Heart right ventricle (tissue), 16 donors: ENCODE measurements around the gene ZDHHC18. TPM values are rescaled to one million over a fixed set of nuclear protein-coding genes. Genes with fewer than 3 reads are reported as not detected.

Source experiments
- ATAC-seq, 8 donors: fragments of 200-7000 bp; cut with Tn5 transposase; one replicate each; pipeline ENCODE4 v1.9.1; 2020; ENCODE audit warnings: mild to moderate bottlenecking in 8 of 8, moderate library complexity in 8 of 8, moderate number of reproducible peaks in 1 of 8
- DNase-seq, 2 donors: peaks; one replicate each; pipeline ENCODE4 v3.0.0-alpha.2; 2020
- H3K27ac ChIP-seq, 10 donors: fragments of 200-600 bp; sonication (generic) in 2 of 10; one replicate each; pipeline versions ENCODE4 v1.5.0 to v1.8.0; 2020 to 2022; ENCODE audit warnings: mild to moderate bottlenecking in 3 of 10
- H3K27me3 ChIP-seq, 7 donors: fragments of 200-600 bp; one replicate each; pipeline ENCODE4 v1.8.0; 2021 to 2022; ENCODE audit warnings: mild to moderate bottlenecking in 2 of 7
- H3K36me3 ChIP-seq, 9 donors: fragments of 200-600 bp; sonication (generic) in 1 of 9; one replicate each; pipeline versions ENCODE4 v1.5.0 to v1.8.0; 2020 to 2022; ENCODE audit warnings: mild to moderate bottlenecking in 2 of 9
- H3K4me1 ChIP-seq, 9 donors: fragments of 200-600 bp; sonication (generic) in 1 of 9; one replicate each; pipeline versions ENCODE4 v1.5.0 to v1.8.0; 2020 to 2022; ENCODE audit warnings: mild to moderate bottlenecking in 4 of 9
- H3K4me3 ChIP-seq, 10 donors: fragments of 200-600 bp; sonication (generic) in 2 of 10; one replicate each; pipeline versions ENCODE4 v1.5.0 to v1.8.0; 2020 to 2022; ENCODE audit warnings: mild to moderate bottlenecking in 7 of 10, moderate library complexity in 2 of 10
- H3K9me3 ChIP-seq, 11 donors: fragments of 200-600 bp in 10 of 11; sonication (generic) in 2 of 11; one replicate each; pipeline versions ENCODE4 v1.5.0 to v1.8.0; 2013 to 2022; ENCODE audit warnings: mild to moderate bottlenecking in 2 of 11, control low read depth in 1 of 11, moderate library complexity in 1 of 11
- WGBS, 2 donors: extraction: QIAGEN DNeasy Blood & Tissue Kit; methylation state at CpG; one replicate each; pipeline ENCODE4 v1.1.7; 2013; ENCODE audit warnings: inconsistent platforms in 1 of 2; 5-methylcytosine and 5-hydroxymethylcytosine counted together
- intact Hi-C, 10 donors: fragments of 100-400 bp; cut with DNase I; formaldehyde crosslinking; loops; one replicate each; pipeline versions ENCODE4 v1.11.1 to v1.14.2; 2022
- polyA plus RNA-seq, 2 donors: library from polyadenylated mRNA; stranded (reverse); fragments of 200-250 nt; gene quantifications; one replicate each; pipeline ENCODE4 v1.2.3, GENCODE V29; 2013
- total RNA-seq, 10 donors: library from RNA; stranded (reverse); fragmentation: NEBNext Ultra II Directional in 3 of 10; extraction: Animal tissue kit (Norgen Biotek cat#: 25700) in 3 of 10; gene quantifications; one replicate each; pipeline versions ENCODE4 v1.2.1 to v1.2.4, GENCODE V29; 2021 to 2023
- TF ChIP-seq, protein P1 (sequence below), 9 donors: fragments of 200-600 bp; sonication (generic) in 2 of 9; IDR thresholded peaks; one replicate each; pipeline versions ENCODE4 v1.5.0 to v1.8.0; 2021 to 2022; ENCODE audit warnings: antibody characterized with exemption in 9 of 9, mild to moderate bottlenecking in 5 of 9, moderate library complexity in 1 of 9
- donor health status: Arrhythmogenic right ventricular cardiomyopathy.
- donor health status: ischemic (EF 13 %, LVEDD 7.1; RV severe dilation, severe dysfunction).
- donor health status: healthy with polysubstance abuse.
- donor health status: DM: no; HTN: yes; CAD: no.
- donor health status: DM: no; HTN: no; CAD: no.
- donor health status: ischemic (EF 25% LVEDD 6.9; RV normal size, moderate dysfunction).
- donor health status: ischemic (EF 25% LVEDD 5.7; RV mildly dilated, moderate dysfunction).
- donor health status: healthy.
- donor health status: DM: yes; HTN: yes; CAD: no.
- donor health status: Ischemic cardiomyopathy.
- donor health status: ischemic (EF 35%, LVEDD 5.7; RV mildly dilated, moderate dysfunction).
- donor health status: nonischemic (EF 11% LVEDD 7.7; RV severe dilation, severe dysfunction).
- donor health status: DM: yes; HTN: yes; CAD: no.
- donor health status: PGD.
- donor health status: ischemic (EF 29% LVEDD 5.4; RV normal size, mild dysfunction).
- donor health status: nonischemic (EF 23%, LVEDD 6.1; RV moderate dilation, normal function).

The ZDHHC18 gene
- total and polyA plus RNA-seq, 12 donors = 7.4 to 19.1 (median 11.8) TPM

DNA sequence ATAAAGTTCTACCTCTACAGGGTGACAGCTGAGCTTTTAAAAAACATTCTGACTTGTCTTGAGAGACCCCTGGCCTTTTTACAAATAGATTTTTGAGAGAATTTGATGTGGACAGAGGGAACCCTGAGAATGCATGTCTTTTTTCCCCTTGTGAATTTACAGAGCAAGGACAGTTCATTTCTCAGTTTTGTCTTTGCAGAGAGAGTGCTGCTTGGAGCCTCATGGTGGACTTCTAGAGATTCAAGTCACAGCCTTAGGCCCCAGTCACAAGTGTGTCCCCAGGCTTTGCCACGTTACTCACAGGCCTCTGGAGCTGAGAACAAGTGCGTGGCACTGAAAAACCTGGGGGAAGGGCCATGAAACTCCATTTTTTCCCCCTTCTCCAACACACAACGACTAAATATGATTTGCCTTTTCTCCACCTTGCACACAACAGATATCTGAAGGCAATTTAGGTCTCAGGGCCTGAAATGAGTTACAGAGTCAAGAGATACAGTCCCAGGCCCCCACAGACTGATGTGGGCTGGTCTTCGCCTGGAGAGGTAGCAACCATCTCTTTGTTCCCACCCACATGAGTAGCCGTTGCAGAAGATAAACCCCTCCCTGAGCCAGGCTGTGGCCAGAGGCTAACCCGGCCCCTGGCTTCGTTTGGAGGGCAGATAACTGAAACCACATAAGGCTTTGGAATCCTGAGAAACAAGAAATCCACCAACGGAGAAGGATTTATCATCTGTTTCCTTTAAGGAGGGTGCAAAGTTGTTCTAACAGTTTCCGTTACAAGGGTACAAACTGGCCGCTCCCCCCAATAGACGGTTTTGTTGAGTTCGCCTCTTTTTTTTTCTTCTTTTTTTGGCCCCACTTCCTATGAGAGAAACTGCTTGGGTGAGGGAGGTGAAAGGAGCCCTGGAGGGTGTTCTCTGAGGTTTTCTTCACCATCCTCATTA lies 39.8 kb upstream of the ZDHHC18 start:
- 6 to 7% methylated on average over 12 of the region's 12 CpGs for WGBS, 2 donors
- Histone ChIP-seq H3K4me3 (peak overlapping the region; percentile 57 to 83 (median 70)), H3K27ac (peak overlapping the region; percentile 97 to 100 (median 99)), H3K9me3 (no peaks in the 10 kb centered on the region), H3K4me1 (peaks cover 25 to 92% (median 82%) of the 10 kb centered on the region in 9 donors), H3K27me3 (no peaks in the 10 kb centered on the region), H3K36me3 (peaks cover 0 to 15% (median 0%) of the 10 kb centered on the region in 9 donors)
- intact Hi-C loops = loop anchor here in 6 of 10 donors (2.0 to 10.0 kb wide), 7 partner anchors 34 to 109 kb away; partner anchors contain the start of gene ARID1A (in 1 of the 6)
- ATAC-seq (peak; percentile 23 to 64 (median 49)), DNase-seq (peak; percentile 67 to 74)
- TF ChIP-seq, protein P1, sequence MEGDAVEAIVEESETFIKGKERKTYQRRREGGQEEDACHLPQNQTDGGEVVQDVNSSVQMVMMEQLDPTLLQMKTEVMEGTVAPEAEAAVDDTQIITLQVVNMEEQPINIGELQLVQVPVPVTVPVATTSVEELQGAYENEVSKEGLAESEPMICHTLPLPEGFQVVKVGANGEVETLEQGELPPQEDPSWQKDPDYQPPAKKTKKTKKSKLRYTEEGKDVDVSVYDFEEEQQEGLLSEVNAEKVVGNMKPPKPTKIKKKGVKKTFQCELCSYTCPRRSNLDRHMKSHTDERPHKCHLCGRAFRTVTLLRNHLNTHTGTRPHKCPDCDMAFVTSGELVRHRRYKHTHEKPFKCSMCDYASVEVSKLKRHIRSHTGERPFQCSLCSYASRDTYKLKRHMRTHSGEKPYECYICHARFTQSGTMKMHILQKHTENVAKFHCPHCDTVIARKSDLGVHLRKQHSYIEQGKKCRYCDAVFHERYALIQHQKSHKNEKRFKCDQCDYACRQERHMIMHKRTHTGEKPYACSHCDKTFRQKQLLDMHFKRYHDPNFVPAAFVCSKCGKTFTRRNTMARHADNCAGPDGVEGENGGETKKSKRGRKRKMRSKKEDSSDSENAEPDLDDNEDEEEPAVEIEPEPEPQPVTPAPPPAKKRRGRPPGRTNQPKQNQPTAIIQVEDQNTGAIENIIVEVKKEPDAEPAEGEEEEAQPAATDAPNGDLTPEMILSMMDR (IDR thresholded peaks at IDR 0.05) = no peak

DNA sequence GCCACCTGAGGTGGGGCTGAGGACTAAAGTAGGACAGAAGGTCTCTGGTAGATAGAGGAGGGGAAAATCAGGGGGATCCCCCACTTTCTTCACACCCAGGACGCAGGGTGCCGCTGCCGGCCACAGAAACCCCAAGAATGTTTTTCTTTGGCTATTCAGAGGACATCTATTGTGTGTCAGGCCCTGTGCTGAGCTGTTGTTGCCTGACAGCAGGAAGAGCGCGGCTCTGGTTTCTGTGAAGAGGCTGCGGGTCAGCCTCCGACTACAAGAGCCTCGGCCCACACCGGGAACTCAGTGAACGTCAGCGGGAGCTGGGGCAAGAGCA lies 39.1 kb upstream of the ZDHHC18 start:
- Histone ChIP-seq H3K4me3 (peak overlapping the region; percentile 57 to 83 (median 70)), H3K36me3 (peaks cover 0 to 9% (median 0%) of the 10 kb centered on the region in 9 donors), H3K4me1 (peaks cover 25 to 89% (median 79%) of the 10 kb centered on the region in 9 donors), H3K9me3 (no peaks in the 10 kb centered on the region), H3K27me3 (no peaks in the 10 kb centered on the region), H3K27ac (peak overlapping the region; percentile 97 to 100 (median 99))
- WGBS, 2 donors = 1 to 2% methylated on average over 11 of the region's 11 CpGs
- intact Hi-C loops = loop anchor here in 6 of 10 donors (2.0 to 10.0 kb wide), 7 partner anchors 35 to 110 kb away; partner anchors contain the start of gene ARID1A (in 1 of the 6)
- TF ChIP-seq, protein P1 (IDR thresholded peaks at IDR 0.05) = no peak
- DNase-seq = peak in 1 of 2 donors; percentile 12
- peak; percentile 0 to 25 (median 5) for ATAC-seq

DNA sequence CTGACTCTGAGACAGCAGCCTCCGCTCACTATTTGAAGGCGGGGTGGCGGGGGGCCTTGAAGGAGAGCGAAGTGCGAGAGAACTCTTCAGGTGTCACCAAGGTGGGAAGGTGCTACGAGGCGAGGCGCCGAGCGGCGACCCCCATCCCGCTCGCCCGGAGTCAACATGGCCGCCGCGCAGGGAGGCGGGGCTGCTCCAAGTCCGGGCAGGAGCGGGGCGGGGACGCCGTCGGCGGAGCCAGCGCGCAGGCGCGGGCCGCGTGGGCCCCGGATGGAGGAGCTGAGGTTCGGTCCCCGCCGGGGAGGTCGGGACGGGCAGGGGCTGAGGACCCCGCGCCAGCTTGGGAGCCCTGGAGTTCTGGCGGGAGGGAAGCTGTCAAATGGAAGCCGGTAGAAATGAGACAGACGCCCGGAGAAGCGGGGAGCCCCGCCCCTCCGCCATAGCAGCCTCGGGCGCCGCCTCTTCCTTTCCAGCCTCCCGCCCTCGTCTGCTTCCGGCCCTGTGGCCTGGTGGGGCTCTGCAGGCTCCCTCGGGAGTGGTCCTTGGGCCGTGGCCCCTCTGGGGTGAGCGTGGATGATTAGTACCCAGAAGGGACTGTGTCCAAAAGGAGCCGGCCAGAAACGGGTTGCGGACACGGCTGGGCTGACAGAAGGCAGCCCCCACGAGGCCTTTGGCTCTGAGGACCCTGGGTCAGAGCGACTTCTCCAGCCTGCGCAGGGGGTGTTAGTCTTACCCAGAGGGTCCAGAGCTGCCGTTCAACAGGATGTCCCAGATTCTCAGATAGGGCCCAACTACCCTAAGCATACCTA lies 38.6 kb upstream of the ZDHHC18 start, which contains the start of gene PIGV:
Gene PIGV, plus strand, starts transcription at position 245 of the 809 bp plus-strand sequence. CDS start 2,866 bp downstream, outside the sequence.
- intact Hi-C loops = loop anchor here (2.0 to 10.0 kb wide), 9 partner anchors 36 to 185 kb away; partner anchors contain the start of gene ARID1A (in 2 of the 10)
- Histone ChIP-seq H3K9me3 (no peaks in the 10 kb centered on the region), H3K27me3 (no peaks in the 10 kb centered on the region), H3K27ac (peak within 1 kb of the TSS; percentile 97 to 100 (median 99)), H3K4me1 (peaks cover 25 to 84% (median 74%) of the 10 kb centered on the region in 9 donors), H3K4me3 (peak within 1 kb of the TSS; percentile 57 to 83 (median 70)), H3K36me3 (peaks cover 0 to 8% (median 0%) of the 10 kb centered on the region in 9 donors)
- peak; percentile 87 to 92 for DNase-seq
- TF ChIP-seq, protein P1 (IDR thresholded peaks at IDR 0.05) = peak in 3 of 9 donors; percentile 6 to 27 (median 24)
- ATAC-seq = peak; percentile 86 to 92 (median 90)
- 0 to 1% methylated on average over 61 to 63 of the region's 63 CpGs for WGBS, 2 donors

DNA sequence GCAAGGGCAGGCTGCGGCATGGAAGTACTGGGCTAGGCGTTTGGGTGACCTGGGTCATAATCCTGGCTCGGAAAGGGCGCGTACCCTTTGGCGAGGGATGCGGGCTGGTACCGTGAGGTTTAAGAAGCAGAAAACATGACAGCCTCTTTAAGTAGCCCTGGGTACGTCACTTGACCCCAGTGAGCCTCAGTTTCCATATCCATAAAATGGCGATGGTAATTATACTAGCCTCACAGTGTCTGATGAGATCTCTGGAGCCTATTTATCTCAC lies 38.0 kb upstream of the ZDHHC18 start:
- TF ChIP-seq, protein P1 (IDR thresholded peaks at IDR 0.05) = no peak
- intact Hi-C loops = loop anchor here in 9 of 10 donors (2.0 to 10.0 kb wide), 7 partner anchors 36 to 186 kb away; partner anchors contain the start of gene ARID1A (in 2 of the 9)
- DNase-seq = no peak
- H3K9me3 ChIP-seq = no peaks in the 10 kb centered on the region
- H3K4me1 ChIP-seq = peaks cover 24 to 78% (median 68%) of the 10 kb centered on the region in 9 donors
- no peaks in the 10 kb centered on the region for H3K27me3 ChIP-seq
- H3K4me3 ChIP-seq = peak overlapping the region; percentile 57 to 83 (median 70)
- peak overlapping the region; percentile 97 to 100 (median 99) for H3K27ac ChIP-seq
- peaks cover 0 to 10% (median 0%) of the 10 kb centered on the region in 9 donors for H3K36me3 ChIP-seq
- ATAC-seq = peak in 2 of 8 donors; percentile 0 to 2
- WGBS, 2 donors = 4 to 5% methylated on average over 10 of the region's 10 CpGs
